Esophagus muscularis mucosa (tissue), 4 donors: Measurements from ENCODE around the gene MOB1B.

ENCODE experiments used
- EP300 ChIP-seq: sonication (generic); formaldehyde crosslinking; IDR thresholded peaks from one replicate; pipeline ENCODE4 v1.6.1; 2017; ENCODE audit warnings: antibody characterized with exemption
- POLR2A ChIP-seq: fragments of 450-650 bp; IDR thresholded peaks from one replicate; pipeline ENCODE4 v1.6.1; 2017; ENCODE audit warnings: antibody characterized with exemption, moderate library complexity, mild to moderate bottlenecking, low read depth
- TF ChIP-seq, protein P1 (sequence below), 3 experiments: fragments of 200-600 bp in 2 of 3; fragments of 450-650 bp in 1 of 3; sonication (generic) in 2 of 3; IDR thresholded peaks; one replicate each; pipeline ENCODE4 v1.5.1; 2017 to 2019; ENCODE audit warnings: antibody characterized with exemption in 3 of 3, mild to moderate bottlenecking in 2 of 3, moderate library complexity in 1 of 3

DNA sequence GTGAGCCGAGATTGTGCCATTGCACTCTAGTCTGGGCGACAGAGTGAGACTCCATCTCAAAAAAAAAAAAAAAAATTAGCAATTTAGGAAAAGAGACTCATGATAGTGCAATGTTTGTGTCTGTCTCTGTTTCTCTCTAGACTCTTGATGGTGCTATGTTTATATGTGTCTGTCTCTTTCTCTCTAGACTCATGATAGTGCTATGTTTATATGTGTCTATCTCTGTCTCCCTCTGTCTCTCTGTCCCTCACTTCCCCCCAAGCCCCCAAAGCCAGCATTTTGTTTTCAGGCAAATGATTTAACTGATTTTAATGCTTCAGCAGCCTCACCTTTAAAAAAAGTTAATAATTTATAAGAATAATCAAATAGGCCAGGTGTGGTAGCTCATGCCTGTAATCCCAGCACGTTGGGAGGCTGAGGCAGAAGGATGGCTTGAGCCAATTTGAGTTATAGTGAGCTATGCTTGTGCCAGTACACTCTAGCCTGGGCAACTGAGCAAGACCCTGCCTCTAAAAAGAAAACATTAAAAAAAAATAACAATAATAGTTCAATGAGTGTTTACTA, 6.9 kb downstream of the MOB1B start:
- TF ChIP-seq, protein P1, sequence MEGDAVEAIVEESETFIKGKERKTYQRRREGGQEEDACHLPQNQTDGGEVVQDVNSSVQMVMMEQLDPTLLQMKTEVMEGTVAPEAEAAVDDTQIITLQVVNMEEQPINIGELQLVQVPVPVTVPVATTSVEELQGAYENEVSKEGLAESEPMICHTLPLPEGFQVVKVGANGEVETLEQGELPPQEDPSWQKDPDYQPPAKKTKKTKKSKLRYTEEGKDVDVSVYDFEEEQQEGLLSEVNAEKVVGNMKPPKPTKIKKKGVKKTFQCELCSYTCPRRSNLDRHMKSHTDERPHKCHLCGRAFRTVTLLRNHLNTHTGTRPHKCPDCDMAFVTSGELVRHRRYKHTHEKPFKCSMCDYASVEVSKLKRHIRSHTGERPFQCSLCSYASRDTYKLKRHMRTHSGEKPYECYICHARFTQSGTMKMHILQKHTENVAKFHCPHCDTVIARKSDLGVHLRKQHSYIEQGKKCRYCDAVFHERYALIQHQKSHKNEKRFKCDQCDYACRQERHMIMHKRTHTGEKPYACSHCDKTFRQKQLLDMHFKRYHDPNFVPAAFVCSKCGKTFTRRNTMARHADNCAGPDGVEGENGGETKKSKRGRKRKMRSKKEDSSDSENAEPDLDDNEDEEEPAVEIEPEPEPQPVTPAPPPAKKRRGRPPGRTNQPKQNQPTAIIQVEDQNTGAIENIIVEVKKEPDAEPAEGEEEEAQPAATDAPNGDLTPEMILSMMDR (IDR thresholded peaks at IDR 0.05), result no peak
- TF ChIP-seq POLR2A (no peak), EP300 (no peak)
